ENCODE data around the gene TPMT. TPM values are rescaled to one million over a fixed set of nuclear protein-coding genes. Genes with fewer than 3 reads are reported as not detected.

Gene TPMT
- total RNA-seq, 2 experiments from 2014 or later, result 4.9 to 5.3 TPM

DNA sequence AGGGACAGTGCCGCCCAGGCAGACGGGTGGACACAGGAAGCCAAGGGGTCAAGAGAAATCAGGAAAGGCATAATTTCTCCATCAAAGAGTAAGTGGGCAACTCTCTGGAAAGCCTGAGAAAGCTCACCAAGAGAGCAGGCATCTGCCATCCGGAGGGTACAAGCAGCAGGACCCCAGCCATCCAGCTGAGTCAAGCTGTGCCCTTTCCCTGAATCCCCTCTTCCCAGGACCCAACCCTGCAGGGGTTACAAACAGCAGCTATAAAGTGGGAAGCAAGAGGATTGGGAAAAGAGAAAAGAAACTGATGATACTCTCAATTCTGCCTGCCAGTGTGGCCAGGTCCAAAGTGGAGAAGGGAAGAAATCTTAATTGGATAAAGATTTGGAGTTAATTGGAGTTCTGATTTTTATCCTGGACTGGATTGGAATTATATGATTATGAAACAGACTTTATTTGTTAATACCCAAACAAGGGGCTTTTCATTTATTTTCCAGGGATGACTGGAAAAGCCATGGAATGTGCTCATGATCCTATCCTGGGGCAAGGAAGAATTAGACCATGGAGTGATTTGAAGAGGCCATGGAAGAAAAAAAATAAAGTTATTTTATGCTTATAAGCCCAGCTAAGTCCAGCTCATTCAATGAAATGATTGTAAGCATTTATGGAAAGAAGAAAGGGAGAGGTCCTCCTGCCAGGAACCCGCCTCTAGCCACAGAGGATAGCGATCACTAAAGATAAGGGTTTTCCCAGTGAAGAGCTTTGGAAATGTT lies 67.3 kb downstream of the TPMT start:
- H3K36me3 Mint-ChIP-seq (ENCODE audit: low read depth), result no peaks in the 10 kb centered on the region
- H3K4me1 Mint-ChIP-seq, result no peaks in the 10 kb centered on the region
- ChIA-PET CTCF (no interaction called here), POLR2A (no interaction called here)
- DNase-seq (no peak), ATAC-seq (no peak)
- H3K27ac Mint-ChIP-seq, result no peak overlapping the region
- no peak overlapping the region for H3K4me3 Mint-ChIP-seq
- H3K9me3 Mint-ChIP-seq (ENCODE audit: low read depth), result peaks cover 2% of the 10 kb centered on the region
- intact Hi-C loops (cut with DNase I, micrococcal nuclease), result no loop called here
- H3K27me3 Mint-ChIP-seq, result peaks cover 4% of the 10 kb centered on the region

DNA sequence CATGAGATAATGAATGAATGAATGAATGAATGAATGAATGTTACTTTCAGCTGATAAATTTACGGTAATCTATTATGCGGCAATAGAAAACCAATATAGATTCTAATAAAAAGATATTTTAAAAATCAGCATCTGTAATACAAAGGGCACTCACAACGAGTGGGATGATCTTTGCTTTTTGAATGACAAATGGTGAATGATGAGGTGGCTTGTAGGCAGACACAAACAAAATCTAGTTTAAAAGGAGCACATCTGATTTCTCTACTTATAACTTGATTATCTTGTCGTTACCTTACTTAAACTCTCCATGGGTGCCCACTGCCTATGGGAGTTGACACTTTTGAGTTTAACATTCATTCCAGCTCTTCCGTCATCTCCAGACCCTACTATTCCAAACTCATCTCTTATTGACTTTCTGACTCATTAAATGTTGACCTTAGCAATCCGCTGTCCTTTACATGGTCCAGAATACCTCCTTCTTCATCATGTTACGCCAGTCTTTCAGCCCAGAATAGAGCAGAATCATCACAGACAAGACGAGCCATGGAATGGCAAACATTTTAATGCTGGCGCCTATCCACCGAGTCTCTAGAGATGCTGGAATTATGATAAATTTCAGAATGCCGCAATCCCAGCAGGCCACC lies 73.7 kb downstream of the TPMT start:
- DNase-seq, result no peak
- H3K36me3 Mint-ChIP-seq (ENCODE audit: low read depth), result no peaks in the 10 kb centered on the region
- no peaks in the 10 kb centered on the region for H3K4me1 Mint-ChIP-seq
- H3K9me3 Mint-ChIP-seq (ENCODE audit: low read depth), result peaks cover 2% of the 10 kb centered on the region
- peaks cover 11% of the 10 kb centered on the region for H3K27me3 Mint-ChIP-seq
- intact Hi-C loops (cut with DNase I, micrococcal nuclease), result no loop called here
- CTCF ChIA-PET, result no interaction called here
- H3K4me3 Mint-ChIP-seq, result no peak overlapping the region
- no peak for ATAC-seq
- POLR2A ChIA-PET, result no interaction called here
- H3K27ac Mint-ChIP-seq, result no peak overlapping the region

DNA sequence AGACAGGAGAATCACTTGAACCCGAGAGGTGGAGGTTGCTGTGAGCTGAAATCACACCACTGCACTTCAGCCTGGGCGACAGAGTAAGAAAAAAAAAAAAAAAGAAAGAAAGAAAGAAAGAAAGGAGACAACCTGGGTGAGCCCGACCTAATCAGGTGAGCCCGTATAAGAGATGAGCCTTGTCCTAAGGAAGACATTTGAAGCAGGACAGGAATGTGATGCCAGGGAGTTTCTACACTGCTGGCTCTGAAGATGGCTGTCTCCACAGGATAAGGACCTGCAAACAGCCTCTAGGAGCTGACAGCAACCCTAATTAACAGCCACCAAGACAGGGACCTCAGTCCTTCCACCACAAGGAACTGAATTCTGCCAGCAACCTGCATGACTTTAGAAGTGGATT lies 74.3 kb downstream of the TPMT start:
- no peaks in the 10 kb centered on the region for H3K36me3 Mint-ChIP-seq (ENCODE audit: low read depth)
- peaks cover 14% of the 10 kb centered on the region for H3K27me3 Mint-ChIP-seq
- ChIA-PET CTCF (no interaction called here), POLR2A (no interaction called here)
- no peak overlapping the region for H3K27ac Mint-ChIP-seq
- DNase-seq, result no peak
- no peaks in the 10 kb centered on the region for H3K4me1 Mint-ChIP-seq
- intact Hi-C loops (cut with DNase I, micrococcal nuclease), result no loop called here
- H3K4me3 Mint-ChIP-seq, result no peak overlapping the region
- ATAC-seq, result no peak
- peaks cover 7% of the 10 kb centered on the region for H3K9me3 Mint-ChIP-seq (ENCODE audit: low read depth)

DNA sequence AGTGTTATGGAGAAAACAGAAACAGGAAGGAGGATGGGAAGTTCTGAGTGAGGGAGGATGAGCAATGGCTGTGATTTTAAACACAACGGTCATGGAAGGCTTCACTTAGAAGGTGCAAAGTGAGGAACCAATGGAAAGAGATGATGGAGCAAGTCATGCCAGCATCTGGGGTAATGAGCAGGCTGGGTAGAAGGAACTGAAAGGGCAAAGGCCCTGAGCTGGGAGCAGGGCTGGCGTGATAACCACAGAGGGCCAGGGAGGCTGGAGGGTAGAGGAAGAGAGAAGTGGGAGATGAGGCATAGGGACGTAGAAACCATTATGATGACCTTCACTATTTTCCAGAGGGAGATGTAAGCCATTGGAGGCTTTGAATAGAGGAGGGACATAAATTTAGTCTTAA lies 76.0 kb downstream of the TPMT start:
- DNase-seq (no peak), ATAC-seq (no peak)
- Mint-ChIP-seq H3K36me3 (ENCODE audit: low read depth) (no peaks in the 10 kb centered on the region), H3K9me3 (ENCODE audit: low read depth) (peaks cover 14% of the 10 kb centered on the region), H3K4me3 (no peak overlapping the region), H3K27me3 (peaks cover 19% of the 10 kb centered on the region), H3K4me1 (no peaks in the 10 kb centered on the region), H3K27ac (no peak overlapping the region)
- intact Hi-C loops (cut with DNase I, micrococcal nuclease), result no loop called here
- POLR2A ChIA-PET, result no interaction called here
- CTCF ChIA-PET, result no interaction called here

Other genes with a start within 250 kb of the TPMT start
- under 1 TPM in 1 of 2 experiments, not detected in 1; 0.07 TPM for gene KIF13A, start 167.4 kb downstream of the TPMT start, total RNA-seq
- under 1 TPM; 0.11 to 0.16 TPM for gene NHLRC1, start 32.4 kb downstream of the TPMT start, total RNA-seq
- 10 to 100 TPM; 13.4 to 13.9 TPM for gene KDM1B, start 345 bp upstream of the TPMT start, total RNA-seq
- gene DEK, start 109.5 kb upstream of the TPMT start, total RNA-seq, result 100 to 1,000 TPM; 201 to 273 TPM
- gene RNF144B, start 232.3 kb upstream of the TPMT start, total RNA-seq, result 1 to 10 TPM; 3.4 to 3.9 TPM

Measured in activated CD4-positive, alpha-beta T cell treated with anti-CD3 and anti-CD28 coated beads for 36 hours (primary cell).